NCI-H1436 (cell line): ENCODE results near the gene SLC6A15.

Source experiments
- DNase-seq: peaks from one replicate; lab custom pipeline; 2025; lab: John Stamatoyannopoulos, UW

Gene SLC6A15

DNA sequence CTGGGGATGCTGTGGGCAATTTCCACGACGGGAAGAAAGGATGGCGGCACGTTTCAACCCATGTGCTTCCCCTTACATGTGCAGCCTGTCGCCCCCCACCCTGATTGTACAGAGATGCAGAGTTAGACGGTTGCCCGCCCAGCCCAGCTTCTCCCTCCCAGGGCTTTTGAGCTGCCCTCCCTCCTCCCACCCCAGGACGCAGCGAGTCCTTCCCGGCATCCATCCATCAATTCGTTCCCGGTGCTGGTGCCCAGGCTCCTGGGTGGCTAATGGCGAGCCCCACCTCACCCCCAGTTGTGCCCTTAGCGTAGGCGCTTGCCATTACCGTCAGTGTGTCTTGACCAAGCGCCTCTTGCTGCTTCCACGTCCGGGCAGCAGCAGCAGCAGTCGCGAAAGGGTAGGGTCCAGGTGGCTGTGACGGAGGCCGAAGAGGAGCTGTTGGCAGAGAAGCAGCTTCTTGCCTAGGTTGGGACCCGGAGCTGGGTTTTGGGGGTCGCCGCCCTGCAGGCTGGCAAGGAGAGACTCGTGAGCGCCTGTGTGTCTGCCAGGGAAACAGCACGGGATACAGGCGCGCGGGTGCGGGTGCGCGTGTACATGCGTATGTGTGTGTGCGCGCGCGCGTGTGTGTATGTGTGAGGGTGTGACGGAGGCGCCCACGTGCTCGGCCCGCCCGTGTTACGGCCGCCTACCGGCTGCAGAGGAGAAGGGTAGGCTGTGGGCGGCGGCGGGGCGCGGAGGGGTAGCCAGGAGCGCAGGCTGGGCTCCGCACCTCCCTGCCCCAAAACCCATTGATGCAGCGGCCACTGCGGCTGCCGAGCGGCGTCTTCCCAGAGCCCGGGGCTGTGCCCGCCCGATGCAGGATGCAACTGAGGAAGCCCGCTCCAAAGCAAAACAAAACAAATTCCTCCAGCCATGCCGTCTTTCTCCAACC, at the start of gene SLC6A15:
Gene SLC6A15 (minus strand): TSS at position 602 of the 931 bp plus-strand sequence. CDS start 20,679 bp downstream, outside the sequence.
- peak; percentile 87 for DNase-seq

DNA sequence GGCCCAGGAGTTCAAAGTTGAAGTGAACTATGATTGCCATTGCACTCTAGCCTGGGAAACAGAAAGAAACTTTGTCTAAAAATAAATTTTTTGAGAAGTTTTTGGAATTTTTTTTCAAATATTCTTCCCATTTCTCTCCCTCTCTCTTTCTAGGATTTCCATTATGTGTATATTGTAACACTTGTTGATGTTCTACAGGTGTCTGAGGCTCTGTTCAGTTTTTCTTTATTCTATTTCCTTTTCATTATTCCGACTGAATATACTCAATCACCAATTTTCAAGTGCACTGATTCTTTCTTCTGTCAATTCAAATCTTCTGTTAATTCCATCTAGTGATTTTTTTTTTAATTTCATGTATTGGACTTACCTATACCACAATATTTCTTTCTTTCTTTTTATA, 48.3 kb upstream of the SLC6A15 start:
- no peak for DNase-seq

- DNase-seq: no peak
Observed at GRCh38 chr12:84955298-84955697, 42.7 kb upstream of the SLC6A15 start.

GRCh38 chr12:84954415-84954814, 41.8 kb upstream of the SLC6A15 start:
- DNase-seq: no peak

GRCh38 chr12:84950971-84951546, 38.5 kb upstream of the SLC6A15 start:
- DNase-seq: no peak

- DNase-seq: no peak
Observed at GRCh38 chr12:84946753-84947152, 34.2 kb upstream of the SLC6A15 start.

DNA sequence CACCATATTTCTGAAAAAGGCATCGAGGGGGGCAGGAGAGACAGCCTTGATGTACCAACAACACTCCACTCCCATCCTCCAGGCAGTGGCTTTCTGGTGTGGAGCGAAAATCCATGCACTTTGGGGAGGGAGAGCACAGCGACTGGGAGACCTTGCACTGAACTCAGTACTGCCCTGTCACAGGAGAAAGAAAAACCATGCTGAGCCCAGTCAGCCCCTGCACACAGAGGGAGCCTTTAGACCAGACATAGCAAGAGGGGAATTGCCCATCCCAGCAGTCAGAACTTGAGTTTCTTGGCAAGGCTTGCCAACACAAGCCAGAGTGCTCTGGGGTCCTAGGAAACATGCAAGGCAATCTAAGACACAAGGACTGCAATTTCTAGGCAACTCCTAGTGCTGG, 24.8 kb upstream of the SLC6A15 start:
- no peak for DNase-seq

DNA sequence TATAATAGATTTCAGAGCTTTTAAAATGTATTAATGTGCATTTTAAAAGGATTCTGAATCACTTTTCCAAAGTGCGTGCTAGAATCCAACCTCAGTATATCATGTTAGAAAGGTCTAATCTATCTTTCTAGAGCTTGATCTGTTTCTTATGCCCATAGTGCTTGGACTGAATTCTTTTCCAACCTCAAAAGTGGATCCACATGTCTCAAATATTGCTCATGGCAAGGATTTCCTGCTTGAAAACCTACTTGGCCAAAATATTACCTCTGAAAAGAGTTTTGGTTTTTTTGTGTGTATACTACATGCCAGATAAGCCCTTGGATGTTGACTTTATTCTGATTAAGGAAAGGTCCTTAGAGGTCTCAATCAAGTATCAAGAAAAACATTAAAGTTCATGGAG, 16.9 kb upstream of the SLC6A15 start:
- DNase-seq: no peak

GRCh38 chr12:84924981-84925380, 12.4 kb upstream of the SLC6A15 start:
- no peak for DNase-seq

DNA sequence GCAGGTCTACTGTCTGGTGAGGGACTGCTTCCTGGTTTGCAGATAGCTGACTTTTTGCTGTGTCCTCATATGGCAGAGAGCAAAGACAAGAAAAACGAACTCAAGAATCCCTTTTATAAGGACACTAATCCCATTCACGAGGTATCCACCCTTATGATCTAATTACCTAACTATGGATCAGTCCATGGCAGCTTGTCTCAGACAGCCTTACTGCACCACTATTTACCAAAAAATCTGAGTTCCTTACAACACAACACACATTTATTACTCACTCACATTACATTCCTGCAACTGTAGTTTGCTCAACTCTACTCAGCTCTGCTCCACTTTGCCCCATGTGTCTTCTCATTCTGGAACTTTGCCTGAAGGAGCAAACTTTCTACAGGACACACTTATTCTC, 10.1 kb upstream of the SLC6A15 start:
- no peak for DNase-seq

DNA sequence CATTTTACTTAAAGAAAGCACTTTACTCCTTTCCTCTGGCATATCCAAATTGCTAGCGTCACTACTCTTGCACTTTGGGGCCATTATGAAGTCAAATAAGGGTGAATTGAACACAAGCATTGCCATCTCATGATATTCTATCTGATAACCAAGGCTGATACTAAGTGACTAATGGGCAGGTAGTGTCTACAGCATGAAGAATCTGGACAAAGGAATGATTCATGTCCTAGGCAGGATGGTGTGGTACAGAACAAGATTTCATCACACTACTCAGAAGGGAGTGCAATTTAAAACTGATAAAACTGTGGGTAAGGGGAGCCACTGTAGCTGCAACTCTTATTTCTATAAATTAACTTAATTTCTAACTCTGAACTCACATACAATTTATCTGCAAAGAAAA, 7.7 kb upstream of the SLC6A15 start:
- no peak for DNase-seq

GRCh38 chr12:84919271-84919670, 6.7 kb upstream of the SLC6A15 start:
- DNase-seq: no peak

DNA sequence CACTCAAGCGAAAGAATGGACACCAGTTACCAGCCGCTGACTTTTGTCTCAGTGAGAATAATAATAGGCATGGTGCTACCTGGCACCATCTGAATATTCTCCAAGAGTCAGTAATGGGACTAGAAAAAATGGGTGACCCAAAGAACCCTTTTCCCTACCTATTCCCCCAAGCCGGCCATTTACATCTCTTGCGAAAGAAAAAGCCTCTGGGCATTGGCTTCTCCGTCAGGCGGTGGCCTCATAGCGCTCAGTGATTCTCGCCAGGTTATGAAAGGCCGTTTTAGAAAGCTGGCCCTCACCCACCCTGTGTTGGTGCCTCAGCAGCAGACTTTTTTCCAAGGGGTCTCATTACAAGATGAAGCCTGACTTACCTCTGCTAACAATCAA, 523 bp upstream of the SLC6A15 start:
- no peak for DNase-seq

DNA sequence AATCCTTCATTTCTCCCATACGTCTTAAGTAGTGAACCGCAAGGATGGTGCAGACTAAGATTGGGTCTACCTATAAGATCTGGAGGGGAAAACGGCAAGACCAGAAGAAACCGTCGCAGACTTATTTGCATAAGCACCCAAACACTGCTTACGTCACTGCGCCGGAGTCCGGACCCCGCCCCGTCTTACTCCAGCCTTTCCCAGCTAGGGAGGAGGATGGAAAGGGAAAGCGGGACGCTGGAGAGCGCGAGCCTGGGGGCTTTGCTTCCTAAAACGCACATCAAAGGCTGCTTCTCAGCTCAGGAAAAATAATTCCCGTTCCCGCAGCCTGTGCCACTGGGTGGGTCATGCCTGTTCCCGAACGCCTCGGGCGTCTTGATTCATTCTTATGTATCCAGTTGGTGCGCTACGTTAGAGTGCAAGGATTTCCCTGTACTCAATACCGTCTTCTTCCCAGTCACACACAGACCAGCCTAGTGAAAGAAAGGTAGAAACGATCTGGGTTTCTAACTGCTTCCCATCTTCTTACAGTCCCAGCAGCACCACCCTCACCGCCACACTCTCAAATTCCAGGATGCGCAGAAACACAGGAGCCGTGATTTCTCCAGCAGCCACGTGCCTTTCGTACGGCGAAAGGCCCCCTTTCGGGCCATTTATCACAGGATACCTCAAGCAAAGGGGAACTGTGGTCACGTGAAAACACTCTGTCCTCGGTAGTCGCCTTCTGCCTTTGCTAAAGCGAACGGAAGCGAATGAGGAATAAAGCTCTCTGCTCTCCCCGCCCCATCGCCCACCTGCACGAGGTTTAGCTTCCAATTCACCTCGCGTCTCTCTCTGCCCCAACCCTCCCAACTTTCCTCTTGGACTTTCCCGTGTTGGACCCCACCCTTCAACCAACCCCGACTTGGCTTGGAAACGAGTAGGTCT, 1.1 kb downstream of the SLC6A15 start:
- peak; percentile 46 for DNase-seq

- DNase-seq: no peak
Observed at GRCh38 chr12:84910549-84911241, 1.9 kb downstream of the SLC6A15 start.

- no peak for DNase-seq
Observed at GRCh38 chr12:84904051-84904450, 8.5 kb downstream of the SLC6A15 start.

GRCh38 chr12:84891106-84891838, 21.3 kb downstream of the SLC6A15 start:
- no peak for DNase-seq

- DNase-seq: no peak
Observed at GRCh38 chr12:84889818-84890217, 22.8 kb downstream of the SLC6A15 start.

DNA sequence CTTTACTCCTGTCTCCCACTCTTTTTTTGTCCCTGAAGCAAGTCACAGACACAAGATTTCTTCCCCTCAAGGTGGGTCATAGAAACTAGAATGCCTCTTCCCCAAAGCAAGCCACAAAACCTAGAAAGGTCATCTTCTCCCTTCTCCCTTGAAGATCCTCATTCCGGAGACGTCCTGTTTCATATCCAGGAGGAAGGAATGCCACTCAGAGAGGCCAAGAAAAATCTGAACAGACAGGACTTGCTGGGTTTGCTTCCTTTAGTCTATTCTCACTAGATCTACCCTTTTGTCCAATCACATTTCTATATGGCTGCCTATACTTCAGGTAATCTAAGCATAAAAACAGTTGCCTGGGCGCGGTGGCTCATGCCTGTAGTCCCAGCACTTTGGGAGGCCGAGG, 23.7 kb downstream of the SLC6A15 start:
- no peak for DNase-seq

DNA sequence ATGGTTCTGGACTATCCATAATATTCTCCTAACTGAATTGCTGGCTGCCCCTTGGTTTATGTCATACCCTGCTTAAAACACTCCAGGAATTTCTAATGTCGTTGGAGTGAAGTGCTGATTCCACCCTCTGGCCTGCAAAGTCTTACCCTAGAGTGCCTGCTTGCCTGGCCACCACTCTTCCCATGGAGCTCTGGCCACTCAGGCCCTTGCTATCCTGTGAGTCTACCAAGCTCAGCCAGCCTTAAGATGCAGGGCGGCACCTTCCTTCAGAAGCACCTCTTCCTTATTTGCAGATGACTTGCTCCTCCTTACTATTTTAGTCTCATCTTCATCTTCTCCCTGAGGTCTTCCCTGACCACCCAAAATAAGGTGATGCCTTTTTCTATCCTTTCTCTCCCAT, 35.3 kb downstream of the SLC6A15 start:
- DNase-seq: no peak

DNA sequence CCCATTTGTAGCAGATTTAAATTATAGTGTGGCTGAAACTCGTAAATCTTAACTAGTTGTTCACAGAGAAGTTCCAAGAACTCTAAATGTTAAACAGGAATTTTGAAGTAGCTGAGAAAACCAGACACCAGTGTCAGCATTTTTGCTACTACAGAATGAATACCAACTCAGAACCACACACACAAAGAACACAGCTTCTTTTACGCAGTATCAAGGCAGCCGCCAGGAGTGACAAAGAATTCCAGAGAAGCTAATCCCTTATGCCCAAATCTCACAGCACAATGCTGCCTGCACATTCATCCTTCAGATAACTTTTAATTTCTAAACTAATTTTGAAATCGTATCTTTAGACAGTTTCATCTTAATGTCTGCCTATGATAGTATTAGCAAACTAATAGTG, 37.4 kb downstream of the SLC6A15 start:
- no peak for DNase-seq
